Left lung (tissue), 10 donors: Measurements from ENCODE around the gene IL1A. TPM values are rescaled to one million over a fixed set of nuclear protein-coding genes. Genes with fewer than 3 reads are reported as not detected.

ENCODE experiments used
- ATAC-seq: fragments of 200-7000 bp; cut with Tn5 transposase; one replicate; pipeline ENCODE4 v1.9.1; 2020; ENCODE audit warnings: moderate library complexity
- DNase-seq, 4 donors: peaks; one replicate each; pipeline ENCODE4 v3.0.0-alpha.2; 2013 to 2020
- H3K27ac ChIP-seq, 2 donors: fragments of 200-600 bp; sonication (generic) in 1 of 2; one replicate each; pipeline versions ENCODE4 v1.5.0 to v1.8.0; 2020 to 2021
- H3K27me3 ChIP-seq, 2 donors: fragments of 200-600 bp; sonication (generic) in 1 of 2; one replicate each; pipeline versions ENCODE4 v1.5.0 to v1.8.0; 2020 to 2021
- H3K36me3 ChIP-seq, 2 donors: fragments of 200-600 bp; sonication (generic) in 1 of 2; one replicate each; pipeline versions ENCODE4 v1.5.0 to v1.8.0; 2020 to 2021
- H3K4me1 ChIP-seq, 2 donors: fragments of 200-600 bp; one replicate each; pipeline ENCODE4 v1.8.0; 2021
- H3K4me3 ChIP-seq, 2 donors: fragments of 200-600 bp; sonication (generic) in 1 of 2; one replicate each; pipeline versions ENCODE4 v1.5.0 to v1.8.0; 2020 to 2021; ENCODE audit warnings: mild to moderate bottlenecking in 1 of 2
- H3K9me3 ChIP-seq, 2 donors: fragments of 200-600 bp; sonication (generic) in 1 of 2; one replicate each; pipeline versions ENCODE4 v1.5.0 to v1.8.0; 2020 to 2021
- intact Hi-C, 2 donors: fragments of 100-400 bp; cut with DNase I; formaldehyde crosslinking; loops; one replicate each; pipeline versions ENCODE4 v1.11.2 to v1.14.2; 2022
- polyA plus RNA-seq, 6 donors: library from polyadenylated mRNA; unstranded; fragments of 120-200 nt; gene quantifications; one replicate each; pipeline ENCODE4 v1.2.1, GENCODE V29; 2013; ENCODE audit not compliant: insufficient read length in 6 of 6
- total RNA-seq, 2 donors: library from RNA; stranded (reverse); fragmentation: NEBNext Ultra II Directional; extraction: Animal tissue kit (Norgen Biotek cat#: 25700); gene quantifications; one replicate each; pipeline ENCODE4 v1.2.1, GENCODE V29; 2021
- TF ChIP-seq, protein P1 (sequence below), 2 donors: fragments of 200-600 bp; sonication (generic) in 1 of 2; IDR thresholded peaks; one replicate each; pipeline versions ENCODE4 v1.5.0 to v1.8.0; 2021; ENCODE audit warnings: antibody characterized with exemption in 2 of 2
- donor health status: DM: no; HTN: yes; CAD: no.
- donor health status: DM: no; HTN: no; CAD: no.

Gene IL1A
- total and polyA plus RNA-seq, 8 donors: 0.07 to 2.0 (median 0.13) TPM

DNA sequence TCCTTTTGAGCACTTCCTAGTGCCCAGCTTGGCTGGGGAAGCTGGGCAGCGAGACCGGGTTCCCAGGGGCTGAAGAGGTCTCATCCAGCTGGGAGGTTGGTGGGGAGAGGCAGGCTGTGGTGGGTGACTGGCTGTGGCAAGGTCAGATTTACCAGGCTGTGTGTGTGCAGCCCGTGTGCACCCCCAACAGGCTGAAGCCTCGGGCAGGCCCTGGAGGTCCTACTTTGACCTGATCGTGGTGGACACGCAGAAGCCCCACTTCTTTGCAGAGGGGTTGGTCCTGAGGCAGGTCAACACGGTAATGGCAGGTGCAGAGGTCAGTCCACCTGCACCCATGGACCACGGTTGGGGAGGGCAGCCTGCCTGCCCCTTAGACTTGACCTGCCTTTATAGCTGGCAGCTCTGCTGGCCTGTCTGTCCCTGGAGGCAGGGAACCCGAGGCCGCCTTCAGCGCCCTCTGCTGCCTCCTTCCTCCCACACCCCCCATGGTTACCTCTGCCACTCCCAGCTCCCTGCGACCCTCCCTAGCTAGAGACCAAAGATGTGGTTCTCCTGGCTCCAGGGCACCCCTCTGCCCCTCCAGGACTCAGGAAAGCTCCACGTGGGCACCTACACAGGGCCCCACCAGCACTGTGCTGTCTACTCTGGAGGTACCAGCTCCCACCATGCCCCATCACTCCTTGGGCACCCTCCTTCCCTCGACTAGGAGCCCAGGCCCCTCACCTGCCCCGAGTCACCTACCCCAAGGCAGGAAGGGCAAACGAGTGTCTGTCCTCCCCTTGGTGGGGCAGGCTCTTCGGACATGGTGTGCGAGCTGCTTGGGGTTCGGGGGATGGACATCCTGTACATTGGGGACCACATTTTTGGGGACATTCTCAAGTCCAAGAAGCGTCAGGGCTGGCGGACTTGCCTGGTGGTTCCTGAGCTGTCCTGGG lies 59.4 kb downstream of the IL1A start:
- Histone ChIP-seq H3K27ac (no peak overlapping the region), H3K9me3 (no peaks in the 10 kb centered on the region), H3K4me3 (no peak overlapping the region), H3K27me3 (no peaks in the 10 kb centered on the region), H3K36me3 (no peaks in the 10 kb centered on the region), H3K4me1 (peaks cover 0 to 46% of the 10 kb centered on the region in 2 donors)
- intact Hi-C loops: loop anchor here (5.0 to 10.0 kb wide), 3 partner anchors 103 to 128 kb away; no protein-coding TSS in a partner anchor
- peak in 1 of 4 donors; percentile 82 for DNase-seq
- ATAC-seq: no peak
- TF ChIP-seq, protein P1, sequence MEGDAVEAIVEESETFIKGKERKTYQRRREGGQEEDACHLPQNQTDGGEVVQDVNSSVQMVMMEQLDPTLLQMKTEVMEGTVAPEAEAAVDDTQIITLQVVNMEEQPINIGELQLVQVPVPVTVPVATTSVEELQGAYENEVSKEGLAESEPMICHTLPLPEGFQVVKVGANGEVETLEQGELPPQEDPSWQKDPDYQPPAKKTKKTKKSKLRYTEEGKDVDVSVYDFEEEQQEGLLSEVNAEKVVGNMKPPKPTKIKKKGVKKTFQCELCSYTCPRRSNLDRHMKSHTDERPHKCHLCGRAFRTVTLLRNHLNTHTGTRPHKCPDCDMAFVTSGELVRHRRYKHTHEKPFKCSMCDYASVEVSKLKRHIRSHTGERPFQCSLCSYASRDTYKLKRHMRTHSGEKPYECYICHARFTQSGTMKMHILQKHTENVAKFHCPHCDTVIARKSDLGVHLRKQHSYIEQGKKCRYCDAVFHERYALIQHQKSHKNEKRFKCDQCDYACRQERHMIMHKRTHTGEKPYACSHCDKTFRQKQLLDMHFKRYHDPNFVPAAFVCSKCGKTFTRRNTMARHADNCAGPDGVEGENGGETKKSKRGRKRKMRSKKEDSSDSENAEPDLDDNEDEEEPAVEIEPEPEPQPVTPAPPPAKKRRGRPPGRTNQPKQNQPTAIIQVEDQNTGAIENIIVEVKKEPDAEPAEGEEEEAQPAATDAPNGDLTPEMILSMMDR (IDR thresholded peaks at IDR 0.05): no peak

DNA sequence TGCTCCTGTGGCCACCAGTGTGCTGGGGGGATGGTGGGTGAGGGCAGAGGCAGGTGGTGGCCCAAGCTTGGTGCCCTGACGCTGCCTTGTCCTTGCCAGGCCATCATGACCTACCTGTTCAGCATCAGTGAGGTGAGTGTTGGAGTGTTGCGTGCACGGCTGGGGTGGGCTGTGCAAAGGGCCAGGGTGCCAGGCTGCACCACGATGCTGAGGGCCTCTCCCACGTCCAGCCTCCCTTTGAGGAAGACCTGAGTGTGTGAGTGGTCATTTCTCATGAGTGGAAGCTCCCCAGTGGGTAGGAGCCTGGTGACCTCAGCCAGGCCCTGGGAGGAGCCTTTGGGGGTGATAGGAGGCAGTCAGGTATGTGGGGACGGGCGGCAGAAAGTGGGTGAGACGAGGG lies 60.3 kb downstream of the IL1A start:
- H3K36me3 ChIP-seq: no peaks in the 10 kb centered on the region
- H3K4me1 ChIP-seq: peaks cover 0 to 38% of the 10 kb centered on the region in 2 donors
- TF ChIP-seq, protein P1 (IDR thresholded peaks at IDR 0.05): no peak
- no peaks in the 10 kb centered on the region for H3K9me3 ChIP-seq
- no peak overlapping the region for H3K27ac ChIP-seq
- DNase-seq: peak in 1 of 4 donors; percentile 64
- no peak for ATAC-seq
- no peaks in the 10 kb centered on the region for H3K27me3 ChIP-seq
- no peak overlapping the region for H3K4me3 ChIP-seq
- intact Hi-C loops: loop anchor here in 1 of 2 donors (10.0 kb wide), 1 partner anchor 119 kb away; no protein-coding TSS in a partner anchor

Other genes starting within 250 kb of the IL1A start
- gene POLR1B, start 242.0 kb downstream of the IL1A start, total RNA-seq: 10 to 100 TPM; 20.2 to 25.3 TPM
- 10 to 100 TPM; 18.4 to 25.1 (median 20.7) TPM for gene POLR1B, start 242.0 kb downstream of the IL1A start, polyA plus RNA-seq
- 10 to 100 TPM; 26.8 to 28.7 TPM for gene CHCHD5, start 199.9 kb downstream of the IL1A start, total RNA-seq
- gene CHCHD5, start 199.9 kb downstream of the IL1A start, polyA plus RNA-seq: 10 to 100 TPM; 19.7 to 29.6 (median 23.9) TPM
- 10 to 100 TPM; 40.5 to 68.2 TPM for gene SLC20A1, start 138.6 kb downstream of the IL1A start, total RNA-seq
- gene SLC20A1, start 138.6 kb downstream of the IL1A start, polyA plus RNA-seq: 10 to 100 TPM; 33.9 to 41.4 (median 36.1) TPM
- gene NT5DC4, start 63.5 kb downstream of the IL1A start, total RNA-seq: 1 to 10 TPM in 1 of 2 donors, under 1 TPM in 1; 0.60 to 1.1 TPM
- gene NT5DC4, start 63.5 kb downstream of the IL1A start, polyA plus RNA-seq: under 1 TPM in 2 of 6 donors, not detected in 4; 0.08 to 0.15 TPM
- gene CKAP2L, start 19.9 kb downstream of the IL1A start, total RNA-seq: 1 to 10 TPM; 1.9 to 5.2 TPM
- 10 to 100 TPM; 12.2 to 29.3 (median 16.5) TPM for gene CKAP2L, start 19.9 kb downstream of the IL1A start, polyA plus RNA-seq
- 10 to 100 TPM in 1 of 2 donors, 1 to 10 TPM in 1; 2.5 to 38.1 TPM for gene IL1B, start 52.3 kb upstream of the IL1A start, total RNA-seq
- 1 to 10 TPM in 5 of 6 donors, under 1 TPM in 1; 0.58 to 7.8 (median 1.8) TPM for gene IL1B, start 52.3 kb upstream of the IL1A start, polyA plus RNA-seq
- 1 to 10 TPM in 1 of 2 donors, not detected in 1; 1.1 TPM for gene IL37, start 126.7 kb upstream of the IL1A start, total RNA-seq
- gene IL37, start 126.7 kb upstream of the IL1A start, polyA plus RNA-seq: under 1 TPM in 3 of 6 donors, not detected in 3; 0.21 to 0.35 (median 0.26) TPM
- not detected for gene IL36G, start 193.5 kb upstream of the IL1A start, total RNA-seq
- gene IL36G, start 193.5 kb upstream of the IL1A start, polyA plus RNA-seq: under 1 TPM in 2 of 6 donors, not detected in 4; 0.23 to 0.28 TPM
- gene IL36A, start 221.0 kb upstream of the IL1A start, total RNA-seq: not detected
- not detected for gene IL36A, start 221.0 kb upstream of the IL1A start, polyA plus RNA-seq